Ishikawa (cell line): Measurements from ENCODE around the gene SLC41A1.

Experiments
- CEBPB ChIP-seq: IDR thresholded peaks from 2 replicates; pipeline ENCODE4 v1.6.1; 2012
- CREB1 ChIP-seq: IDR thresholded peaks from 2 replicates; pipeline ENCODE4 v1.6.1; 2012; ENCODE audit warnings: low read depth
- EGR1 ChIP-seq: IDR thresholded peaks from 2 replicates; pipeline ENCODE4 v1.6.1; 2012
- EP300 ChIP-seq: IDR thresholded peaks from 2 replicates; pipeline ENCODE4 v1.6.1; 2012; ENCODE audit warnings: borderline replicate concordance
- FOXM1 ChIP-seq: IDR thresholded peaks from 2 replicates; pipeline ENCODE4 v1.6.1; 2012; ENCODE audit warnings: low read depth, borderline replicate concordance
- NFIC ChIP-seq: IDR thresholded peaks from 2 replicates; pipeline ENCODE4 v1.6.1; 2012
- RAD21 ChIP-seq: IDR thresholded peaks from 2 replicates; pipeline ENCODE4 v1.6.1; 2012; ENCODE audit warnings: low read depth
- TAF1 ChIP-seq: IDR thresholded peaks from 2 replicates; pipeline ENCODE4 v1.6.1; 2012; ENCODE audit warnings: low read depth, mild to moderate bottlenecking
- TCF12 ChIP-seq: IDR thresholded peaks from 2 replicates; pipeline ENCODE4 v1.6.1; 2012; ENCODE audit warnings: low read depth
- TEAD4 ChIP-seq: IDR thresholded peaks from 2 replicates; pipeline ENCODE4 v1.6.1; 2012
- YY1 ChIP-seq: IDR thresholded peaks from 2 replicates; pipeline ENCODE4 v1.6.1; 2012; ENCODE audit warnings: low read depth
- ZBTB7A ChIP-seq: IDR thresholded peaks from 2 replicates; pipeline ENCODE4 v1.6.1; 2012; ENCODE audit warnings: low read depth
- TF ChIP-seq, protein P1 (sequence below): IDR thresholded peaks from 2 replicates; pipeline ENCODE4 v1.6.1; 2012
- TF ChIP-seq, protein P2 (sequence below): IDR thresholded peaks from 2 replicates; pipeline ENCODE4 v1.6.1; 2012
- TF ChIP-seq, protein P3 (sequence below): IDR thresholded peaks from 2 replicates; pipeline ENCODE4 v1.6.1; 2012; ENCODE audit warnings: low read depth, mild to moderate bottlenecking

SLC41A1 gene

DNA sequence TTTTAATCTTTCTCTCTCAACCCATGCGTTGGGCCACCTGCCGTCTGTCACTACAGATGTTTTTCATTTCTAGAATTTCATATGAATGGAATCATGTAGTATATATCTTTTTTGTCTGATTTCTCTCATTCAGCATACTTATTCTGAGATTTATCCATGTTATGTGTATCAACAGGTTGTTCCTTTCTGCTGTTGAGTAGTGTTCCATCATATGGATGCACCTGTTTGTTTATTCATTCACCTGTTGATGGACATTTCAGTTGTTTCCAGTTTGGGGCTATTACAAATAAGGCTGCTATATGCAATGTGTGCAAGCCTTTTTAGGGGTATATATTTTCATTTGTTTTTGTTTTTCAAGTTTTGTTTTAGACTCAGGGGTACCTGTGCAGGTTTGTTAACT is 9.4 kb upstream of the SLC41A1 start:
- TF ChIP-seq, protein P1, sequence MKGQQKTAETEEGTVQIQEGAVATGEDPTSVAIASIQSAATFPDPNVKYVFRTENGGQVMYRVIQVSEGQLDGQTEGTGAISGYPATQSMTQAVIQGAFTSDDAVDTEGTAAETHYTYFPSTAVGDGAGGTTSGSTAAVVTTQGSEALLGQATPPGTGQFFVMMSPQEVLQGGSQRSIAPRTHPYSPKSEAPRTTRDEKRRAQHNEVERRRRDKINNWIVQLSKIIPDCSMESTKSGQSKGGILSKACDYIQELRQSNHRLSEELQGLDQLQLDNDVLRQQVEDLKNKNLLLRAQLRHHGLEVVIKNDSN = no peak
- no peak for TF ChIP-seq CREB1
- TF ChIP-seq TEAD4 = no peak
- TF ChIP-seq FOXM1 = no peak
- no peak for TF ChIP-seq NFIC
- TF ChIP-seq EP300 = no peak
- TF ChIP-seq ZBTB7A = no peak
- no peak for TF ChIP-seq CEBPB
- TF ChIP-seq TCF12 = no peak
- no peak for TF ChIP-seq RAD21
- no peak for TF ChIP-seq TAF1

DNA sequence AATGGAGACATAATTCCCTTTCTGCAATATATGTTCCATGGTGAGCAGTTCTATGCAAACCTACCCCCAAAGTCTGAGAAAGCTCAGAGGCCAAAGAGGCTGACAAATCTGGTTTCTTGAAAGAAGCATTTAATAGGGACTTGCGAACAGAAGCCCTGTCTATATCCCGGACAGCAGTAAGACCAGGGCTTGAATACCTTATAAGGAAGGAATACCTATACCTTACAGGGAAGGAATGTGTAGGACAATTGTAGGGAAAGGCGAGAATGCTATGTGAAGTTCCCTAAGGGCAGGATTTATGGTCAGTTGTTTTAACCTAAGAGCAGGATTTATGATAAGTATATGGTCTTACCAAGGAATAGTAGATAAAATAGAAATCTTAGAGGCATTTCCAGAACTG is 5.0 kb upstream of the SLC41A1 start:
- TF ChIP-seq NFIC (no peak), TEAD4 (no peak), ZBTB7A (no peak)
- TF ChIP-seq, protein P2, sequence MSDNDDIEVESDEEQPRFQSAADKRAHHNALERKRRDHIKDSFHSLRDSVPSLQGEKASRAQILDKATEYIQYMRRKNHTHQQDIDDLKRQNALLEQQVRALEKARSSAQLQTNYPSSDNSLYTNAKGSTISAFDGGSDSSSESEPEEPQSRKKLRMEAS = no peak

DNA sequence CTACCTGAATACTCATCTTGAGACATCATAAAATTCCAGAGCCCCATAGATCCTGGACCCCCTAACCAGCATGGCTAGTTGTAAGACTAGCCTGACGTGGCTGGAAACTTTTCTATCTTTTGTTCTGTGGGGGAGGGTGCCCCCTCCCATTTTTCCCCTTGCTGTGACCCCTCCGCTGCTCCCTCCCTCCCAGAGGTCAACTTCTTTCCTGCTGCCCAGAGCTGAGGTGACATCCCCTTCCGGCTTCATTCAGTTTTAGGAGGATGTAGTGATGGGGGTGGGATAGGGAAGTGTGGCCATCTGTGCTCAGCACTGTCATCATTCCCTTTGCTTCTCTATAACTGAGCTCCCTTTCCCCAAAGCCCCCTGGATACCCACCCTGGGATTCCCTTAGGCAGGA is 4.4 kb upstream of the SLC41A1 start:
- TF ChIP-seq TCF12 (no peak), RAD21 (no peak), CREB1 (no peak), EGR1 (no peak), TAF1 (no peak), FOXM1 (no peak), ZBTB7A (no peak)
- TF ChIP-seq, protein P1 = no peak
- TF ChIP-seq, protein P3, sequence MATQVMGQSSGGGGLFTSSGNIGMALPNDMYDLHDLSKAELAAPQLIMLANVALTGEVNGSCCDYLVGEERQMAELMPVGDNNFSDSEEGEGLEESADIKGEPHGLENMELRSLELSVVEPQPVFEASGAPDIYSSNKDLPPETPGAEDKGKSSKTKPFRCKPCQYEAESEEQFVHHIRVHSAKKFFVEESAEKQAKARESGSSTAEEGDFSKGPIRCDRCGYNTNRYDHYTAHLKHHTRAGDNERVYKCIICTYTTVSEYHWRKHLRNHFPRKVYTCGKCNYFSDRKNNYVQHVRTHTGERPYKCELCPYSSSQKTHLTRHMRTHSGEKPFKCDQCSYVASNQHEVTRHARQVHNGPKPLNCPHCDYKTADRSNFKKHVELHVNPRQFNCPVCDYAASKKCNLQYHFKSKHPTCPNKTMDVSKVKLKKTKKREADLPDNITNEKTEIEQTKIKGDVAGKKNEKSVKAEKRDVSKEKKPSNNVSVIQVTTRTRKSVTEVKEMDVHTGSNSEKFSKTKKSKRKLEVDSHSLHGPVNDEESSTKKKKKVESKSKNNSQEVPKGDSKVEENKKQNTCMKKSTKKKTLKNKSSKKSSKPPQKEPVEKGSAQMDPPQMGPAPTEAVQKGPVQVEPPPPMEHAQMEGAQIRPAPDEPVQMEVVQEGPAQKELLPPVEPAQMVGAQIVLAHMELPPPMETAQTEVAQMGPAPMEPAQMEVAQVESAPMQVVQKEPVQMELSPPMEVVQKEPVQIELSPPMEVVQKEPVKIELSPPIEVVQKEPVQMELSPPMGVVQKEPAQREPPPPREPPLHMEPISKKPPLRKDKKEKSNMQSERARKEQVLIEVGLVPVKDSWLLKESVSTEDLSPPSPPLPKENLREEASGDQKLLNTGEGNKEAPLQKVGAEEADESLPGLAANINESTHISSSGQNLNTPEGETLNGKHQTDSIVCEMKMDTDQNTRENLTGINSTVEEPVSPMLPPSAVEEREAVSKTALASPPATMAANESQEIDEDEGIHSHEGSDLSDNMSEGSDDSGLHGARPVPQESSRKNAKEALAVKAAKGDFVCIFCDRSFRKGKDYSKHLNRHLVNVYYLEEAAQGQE = no peak

DNA sequence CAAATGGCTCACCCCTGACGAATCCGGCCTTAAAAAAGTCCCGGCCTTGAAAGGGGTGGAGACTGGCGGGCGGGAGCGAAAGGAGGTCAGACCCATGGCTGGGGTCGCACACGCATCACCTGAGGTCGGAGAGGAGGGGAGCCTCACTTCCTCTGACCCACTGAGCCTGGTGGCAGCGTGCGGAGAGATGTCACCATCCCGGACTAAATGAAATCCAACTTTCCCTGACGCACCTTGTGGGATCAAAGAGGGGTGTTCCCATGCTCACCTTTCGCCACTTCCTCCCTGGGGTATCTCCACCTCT is 709 bp upstream of the SLC41A1 start:
- TF ChIP-seq CREB1 = no peak
- no peak for TF ChIP-seq YY1
- TF ChIP-seq TCF12 = no peak
- no peak for TF ChIP-seq FOXM1
- TF ChIP-seq, protein P1 = no peak
- TF ChIP-seq, protein P3 = no peak
- TF ChIP-seq TEAD4 = no peak
- no peak for TF ChIP-seq RAD21
- no peak for TF ChIP-seq NFIC
- no peak for TF ChIP-seq EGR1
- no peak for TF ChIP-seq CEBPB
- no peak; the same call in none of the 2 replicates for TF ChIP-seq ZBTB7A
- no peak for TF ChIP-seq TAF1
- TF ChIP-seq, protein P2 = no peak
- TF ChIP-seq EP300 = no peak

DNA sequence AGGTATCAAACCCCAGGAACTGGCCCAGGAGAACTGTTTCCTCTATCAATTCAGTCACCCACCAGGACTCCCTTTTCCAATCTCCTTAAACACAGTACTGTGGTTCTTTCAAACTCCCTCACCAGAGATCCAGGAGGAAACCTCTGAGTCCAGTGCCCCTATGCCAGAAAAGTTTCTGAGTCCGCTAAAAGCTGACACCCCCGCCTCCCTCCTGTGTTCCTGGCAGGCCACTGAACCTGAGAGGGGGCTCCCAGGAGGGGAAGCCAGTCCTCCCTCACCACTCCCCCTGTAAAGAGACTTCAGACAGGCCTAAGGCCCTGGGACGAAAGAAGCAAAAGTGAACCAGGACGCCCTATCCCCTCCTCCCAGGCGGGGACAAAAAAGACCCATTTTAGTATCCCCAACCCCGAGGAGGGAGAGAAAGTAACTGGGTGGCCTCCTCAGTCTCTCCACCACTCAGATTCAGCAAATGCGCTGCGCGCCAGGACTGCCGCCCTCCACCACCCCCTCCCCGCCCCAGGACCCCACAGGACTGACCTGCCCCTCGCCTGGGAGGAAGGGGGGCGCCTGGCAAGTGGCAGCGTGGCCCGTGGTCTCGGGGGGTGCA is 624 bp downstream of the SLC41A1 start:
- TF ChIP-seq TCF12 (no peak), TAF1 (no peak), EGR1 (no peak), YY1 (no peak), TEAD4 (no peak), ZBTB7A (no peak; the same call in 1 of the 2 replicates), CREB1 (no peak), RAD21 (no peak), FOXM1 (no peak), NFIC (no peak), CEBPB (no peak), EP300 (no peak)
- TF ChIP-seq, protein P2 = no peak
- TF ChIP-seq, protein P3 = no peak
- TF ChIP-seq, protein P1 = no peak
